GM12891 (cell line): ENCODE data around the gene RSAD2.

Experiments
- POLR2A ChIP-seq: IDR thresholded peaks from 2 replicates; pipeline ENCODE4 v1.6.1; 2011; ENCODE audit warnings: low read depth, low read length, control low read depth
- POLR2AphosphoS5 ChIP-seq: IDR thresholded peaks from 2 replicates; pipeline ENCODE4 v1.6.1; 2011; ENCODE audit warnings: low read depth, low read length, control low read depth
- SPI1 ChIP-seq: IDR thresholded peaks from 2 replicates; pipeline ENCODE4 v1.6.1; 2011; ENCODE audit warnings: low read depth, low read length, control low read depth

- TF ChIP-seq POLR2A (no peak), SPI1 (no peak), POLR2AphosphoS5 (no peak)
These were observed 48.6 kb downstream of the RSAD2 start for GRCh38 chr2:6926071-6926732.
